Adrenal gland (tissue), 12 donors: Measurements from ENCODE around the gene TMEM121. TPM values are rescaled to one million over a fixed set of nuclear protein-coding genes. Genes with fewer than 3 reads are reported as not detected.

ENCODE experiments used
- DNase-seq, 7 donors: peaks; one replicate each; pipeline ENCODE4 v3.0.0-alpha.2; 2019 to 2020
- H3K27ac ChIP-seq, 5 donors: fragments of 200-600 bp; sonication (generic) in 4 of 5; 1 replicate in 3 of 5; 2 replicates in 2 of 5; pipeline versions ENCODE4 v1.5.1 to v1.8.0; 2016 to 2020; ENCODE audit warnings: mild to moderate bottlenecking in 1 of 5
- H3K27me3 ChIP-seq: fragments of 200-600 bp; 2 replicates; pipeline ENCODE4 v1.8.0; 2021
- H3K36me3 ChIP-seq, 2 donors: fragments of 200-600 bp; replicated peaks in 1 of 2; 1 replicate in 1 of 2; 2 replicates in 1 of 2; pipeline versions ENCODE4 v1.5.1 to v1.8.0; 2018 to 2022
- H3K4me1 ChIP-seq, 2 donors: fragments of 200-600 bp; replicated peaks in 1 of 2; 1 replicate in 1 of 2; 2 replicates in 1 of 2; pipeline versions ENCODE4 v1.5.1 to v1.8.0; 2018 to 2021
- H3K4me3 ChIP-seq, 4 donors: fragments of 200-600 bp; sonication (generic) in 3 of 4; one replicate each; pipeline ENCODE4 v1.5.1; 2016 to 2018
- H3K9me3 ChIP-seq, 3 donors: fragments of 200-600 bp; sonication (generic) in 1 of 3; replicated peaks in 1 of 3; 1 replicate in 2 of 3; 2 replicates in 1 of 3; pipeline versions ENCODE4 v1.5.1 to v1.8.0; 2016 to 2021
- POLR2A ChIP-seq, 2 donors: fragments of 450-650 bp; IDR thresholded peaks; one replicate each; pipeline ENCODE4 v1.6.1; 2017; ENCODE audit warnings: antibody characterized with exemption in 2 of 2, mild to moderate bottlenecking in 2 of 2, moderate library complexity in 1 of 2
- WGBS, 4 donors: extraction: QIAGEN DNeasy Blood & Tissue Kit in 2 of 4; methylation state at CpG; one replicate each; pipeline versions ENCODE4 v1.1.5 to v1.1.7; 2013 to 2017; 5-methylcytosine and 5-hydroxymethylcytosine counted together
- intact Hi-C, 2 donors: fragments of 100-400 bp; cut with DNase I; formaldehyde crosslinking; loops; one replicate each; pipeline versions ENCODE4 v1.14.1 to v1.15.0; 2022 to 2023
- polyA plus RNA-seq, 3 donors: library from polyadenylated mRNA; stranded (reverse); fragments of 200-250 nt in 2 of 3; fragments of 350-450 nt in 1 of 3; fragmentation: Illumina TruSeq in 1 of 3; extraction: RNeasy Lipid Tissue Mini Kit (QIAGEN cat#74804) in 1 of 3; gene quantifications; one replicate each; pipeline ENCODE4 v1.2.3, GENCODE V29; 2013 to 2014
- total RNA-seq, 9 donors: library from RNA; depleted of rRNA in 4 of 9; stranded (reverse); fragments of >200 nt in 4 of 9; fragments of 120-200 nt in 1 of 9; fragmentation: NEBNext Ultra II Directional in 1 of 9; extraction: Animal tissue kit (Norgen Biotek cat#: 25700) in 1 of 9; gene quantifications; one replicate each; pipeline versions ENCODE4 v1.1.0 to v1.2.4, GENCODE V29; 2013 to 2023
- TF ChIP-seq, protein P1 (sequence below), 6 experiments: fragments of 450-650 bp in 4 of 6; fragments of 200-600 bp in 2 of 6; sonication (generic) in 1 of 6; IDR thresholded peaks; 1 replicate in 5 of 6; 2 replicates in 1 of 6; pipeline versions ENCODE4 v1.5.1 to v1.8.0; 2016 to 2021; ENCODE audit warnings: antibody characterized with exemption in 6 of 6, mild to moderate bottlenecking in 2 of 6, moderate library complexity in 1 of 6
- donor health status: healthy with polysubstance abuse.
- donor health status: Bipolar disorder and iron deficiency.
- donor health status: DM: yes; HTN: yes; CAD: no.
- donor health status: DM: no; HTN: no; CAD: no.
- donor health status: DM: no; HTN: no; CAD: no.
- donor health status: DM: yes; HTN: yes; CAD: no.

Gene TMEM121
- total and polyA plus RNA-seq, 12 donors = 0.78 to 12.1 (median 1.7) TPM; not detected in 1

DNA sequence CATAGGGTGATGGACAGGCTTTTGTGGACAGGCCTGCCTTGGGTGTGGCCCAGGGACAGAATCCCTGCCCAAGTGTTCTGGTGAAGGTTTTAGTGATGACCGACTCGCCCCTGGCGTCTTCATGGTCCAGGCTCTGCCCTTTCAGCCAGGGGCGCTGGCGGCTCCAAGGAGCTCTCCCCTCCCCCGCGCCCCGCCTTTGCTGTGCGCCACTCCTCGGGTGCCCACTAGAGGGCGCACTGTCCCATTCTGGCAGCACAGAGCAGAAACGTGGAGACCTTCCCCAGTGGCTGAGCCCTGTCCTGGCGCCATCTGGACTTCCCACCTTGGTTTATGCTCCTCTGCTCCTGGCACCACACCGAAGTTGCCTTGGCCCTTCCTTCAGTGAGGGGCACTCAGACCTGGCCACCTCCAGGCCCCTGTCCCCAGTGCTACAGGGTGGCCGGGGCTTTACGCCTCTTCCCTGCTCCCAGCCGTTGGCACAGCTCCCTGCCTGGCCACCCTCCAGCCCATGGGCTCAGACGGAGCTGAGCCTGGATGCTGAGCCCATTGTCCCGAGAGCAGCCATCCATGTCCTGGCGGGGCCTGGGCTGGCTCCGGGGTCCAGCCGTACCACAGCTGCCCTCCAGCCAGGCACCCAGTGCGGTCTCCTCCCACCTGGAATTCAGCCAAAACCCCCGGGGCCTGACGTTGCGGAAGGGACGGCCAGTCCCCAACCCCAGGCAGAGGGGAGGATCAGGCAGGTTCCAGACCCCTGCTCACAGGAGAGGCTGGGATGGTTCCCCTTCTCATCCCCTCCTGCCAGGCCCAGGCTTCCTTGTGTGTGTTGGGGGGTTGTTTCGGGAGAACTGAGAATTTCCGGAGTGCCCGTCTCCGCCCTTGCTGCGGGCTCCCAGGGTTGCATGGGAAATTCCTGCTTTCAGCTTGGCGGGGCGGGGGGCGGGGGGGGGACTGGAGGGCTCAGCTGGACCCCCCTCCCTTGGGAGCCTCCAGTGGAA, 45.3 kb upstream of the TMEM121 start:
- H3K4me1 ChIP-seq = peaks cover 13 to 40% of the 10 kb centered on the region in 2 donors
- intact Hi-C loops = no loop called here
- TF ChIP-seq, protein P1, sequence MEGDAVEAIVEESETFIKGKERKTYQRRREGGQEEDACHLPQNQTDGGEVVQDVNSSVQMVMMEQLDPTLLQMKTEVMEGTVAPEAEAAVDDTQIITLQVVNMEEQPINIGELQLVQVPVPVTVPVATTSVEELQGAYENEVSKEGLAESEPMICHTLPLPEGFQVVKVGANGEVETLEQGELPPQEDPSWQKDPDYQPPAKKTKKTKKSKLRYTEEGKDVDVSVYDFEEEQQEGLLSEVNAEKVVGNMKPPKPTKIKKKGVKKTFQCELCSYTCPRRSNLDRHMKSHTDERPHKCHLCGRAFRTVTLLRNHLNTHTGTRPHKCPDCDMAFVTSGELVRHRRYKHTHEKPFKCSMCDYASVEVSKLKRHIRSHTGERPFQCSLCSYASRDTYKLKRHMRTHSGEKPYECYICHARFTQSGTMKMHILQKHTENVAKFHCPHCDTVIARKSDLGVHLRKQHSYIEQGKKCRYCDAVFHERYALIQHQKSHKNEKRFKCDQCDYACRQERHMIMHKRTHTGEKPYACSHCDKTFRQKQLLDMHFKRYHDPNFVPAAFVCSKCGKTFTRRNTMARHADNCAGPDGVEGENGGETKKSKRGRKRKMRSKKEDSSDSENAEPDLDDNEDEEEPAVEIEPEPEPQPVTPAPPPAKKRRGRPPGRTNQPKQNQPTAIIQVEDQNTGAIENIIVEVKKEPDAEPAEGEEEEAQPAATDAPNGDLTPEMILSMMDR (IDR thresholded peaks at IDR 0.05) = peak; percentile 97 to 100 (median 98)
- peak in 1 of 2 donors; percentile 7 for TF ChIP-seq POLR2A (IDR thresholded peaks at IDR 0.05)

DNA sequence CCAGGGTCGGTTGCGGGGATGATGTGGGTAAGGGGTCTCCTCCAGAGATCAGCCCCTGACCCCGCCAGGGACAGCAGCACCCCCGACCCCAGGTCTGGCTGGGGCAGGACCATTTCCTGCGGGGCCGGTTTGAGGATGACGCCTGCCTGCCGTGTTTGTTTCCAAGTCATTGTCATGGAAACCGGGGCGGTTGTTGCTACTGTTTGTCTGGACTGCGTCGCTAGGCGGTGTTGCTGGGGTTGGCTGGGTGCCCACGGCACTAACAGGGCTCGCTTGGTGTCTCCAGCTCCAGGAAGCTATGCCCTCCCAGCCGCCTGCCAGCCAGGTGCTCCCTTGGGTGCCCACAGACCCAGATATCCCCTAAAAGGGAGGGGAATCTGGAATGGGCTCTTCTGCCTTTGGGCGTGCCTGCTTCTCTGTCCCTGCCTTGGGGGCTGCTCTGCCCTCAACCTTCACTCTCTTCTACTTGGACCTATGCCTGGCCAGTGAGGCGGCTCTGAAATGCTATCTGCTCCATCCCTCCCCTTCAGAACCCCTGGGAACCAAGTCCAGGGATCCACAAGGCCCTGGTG, 44.4 kb upstream of the TMEM121 start:
- Histone ChIP-seq H3K4me3 (peak overlapping the region in 1 of 4 donors; percentile 17), H3K27me3 (peaks cover 2% of the 10 kb centered on the region), H3K4me1 (peaks cover 13 to 39% of the 10 kb centered on the region in 2 donors), H3K36me3 (no peaks in the 10 kb centered on the region), H3K27ac (peak overlapping the region in 4 of 5 donors; percentile 58 to 91 (median 75)), H3K9me3 (no peaks in the 10 kb centered on the region)
- TF ChIP-seq POLR2A (IDR thresholded peaks at IDR 0.05) = no peak
- TF ChIP-seq, protein P1 (IDR thresholded peaks at IDR 0.05) = peak in 2 of 6 experiments; percentile 18 to 20
- peak; percentile 90 to 98 (median 94) for DNase-seq
- intact Hi-C loops = no loop called here
- WGBS, 4 donors = 0 to 3% (median 2%) methylated on average over 13 to 18 of the region's 18 CpGs

More for the DNA sequence above, 45.3 kb upstream of the TMEM121 start:
- H3K36me3 ChIP-seq = no peaks in the 10 kb centered on the region
- no peaks in the 10 kb centered on the region for H3K27me3 ChIP-seq
- peak; percentile 79 to 96 (median 89) for DNase-seq
- WGBS, 4 donors = 0 to 1% (median 0%) methylated on average over 10 to 35 of the region's 35 CpGs
- no peaks in the 10 kb centered on the region for H3K9me3 ChIP-seq
- peak overlapping the region; percentile 9 to 91 (median 59) for H3K27ac ChIP-seq
- H3K4me3 ChIP-seq = peak overlapping the region in 1 of 4 donors; percentile 17

DNA sequence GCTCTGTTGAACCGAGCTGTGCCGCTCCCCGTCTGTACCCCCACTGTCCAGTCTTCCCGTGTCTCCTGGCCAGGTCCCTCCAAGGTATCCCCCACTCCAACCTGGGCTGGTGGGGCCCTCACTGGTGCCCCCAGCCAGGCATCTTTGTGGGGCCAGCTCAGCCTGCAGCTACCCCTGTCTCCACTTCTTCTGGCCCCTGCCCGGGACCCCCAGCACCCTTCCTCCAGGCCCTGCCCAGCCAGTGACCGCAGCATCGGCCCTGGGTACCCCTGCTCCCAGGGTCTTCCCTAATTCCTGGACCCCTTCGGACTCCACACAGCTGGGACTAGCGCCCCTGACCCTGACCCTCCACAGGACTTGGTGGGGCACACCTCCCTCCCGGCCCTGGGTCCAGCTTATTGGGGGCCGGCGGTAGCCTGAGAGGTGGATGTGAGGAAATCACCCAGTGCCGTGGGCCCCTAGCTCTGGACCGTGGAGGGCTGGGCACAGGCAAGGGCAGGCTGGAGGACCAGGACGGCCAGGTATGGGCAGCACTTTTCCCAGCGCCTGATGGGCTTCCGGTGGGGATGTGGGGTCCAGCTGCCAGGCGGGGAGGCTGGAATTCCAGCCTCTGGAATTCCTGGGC, 43.8 kb upstream of the TMEM121 start:
- Histone ChIP-seq H3K27me3 (peaks cover 9% of the 10 kb centered on the region), H3K9me3 (no peaks in the 10 kb centered on the region), H3K4me3 (no peak overlapping the region), H3K36me3 (no peaks in the 10 kb centered on the region), H3K4me1 (peaks cover 13 to 45% of the 10 kb centered on the region in 2 donors), H3K27ac (peak overlapping the region in 4 of 5 donors; percentile 32 to 91 (median 73))
- WGBS, 4 donors = 59 to 71% (median 69%) methylated on average over 8 to 18 of the region's 18 CpGs
- intact Hi-C loops = no loop called here
- TF ChIP-seq POLR2A (IDR thresholded peaks at IDR 0.05) = no peak
- no peak for DNase-seq

DNA sequence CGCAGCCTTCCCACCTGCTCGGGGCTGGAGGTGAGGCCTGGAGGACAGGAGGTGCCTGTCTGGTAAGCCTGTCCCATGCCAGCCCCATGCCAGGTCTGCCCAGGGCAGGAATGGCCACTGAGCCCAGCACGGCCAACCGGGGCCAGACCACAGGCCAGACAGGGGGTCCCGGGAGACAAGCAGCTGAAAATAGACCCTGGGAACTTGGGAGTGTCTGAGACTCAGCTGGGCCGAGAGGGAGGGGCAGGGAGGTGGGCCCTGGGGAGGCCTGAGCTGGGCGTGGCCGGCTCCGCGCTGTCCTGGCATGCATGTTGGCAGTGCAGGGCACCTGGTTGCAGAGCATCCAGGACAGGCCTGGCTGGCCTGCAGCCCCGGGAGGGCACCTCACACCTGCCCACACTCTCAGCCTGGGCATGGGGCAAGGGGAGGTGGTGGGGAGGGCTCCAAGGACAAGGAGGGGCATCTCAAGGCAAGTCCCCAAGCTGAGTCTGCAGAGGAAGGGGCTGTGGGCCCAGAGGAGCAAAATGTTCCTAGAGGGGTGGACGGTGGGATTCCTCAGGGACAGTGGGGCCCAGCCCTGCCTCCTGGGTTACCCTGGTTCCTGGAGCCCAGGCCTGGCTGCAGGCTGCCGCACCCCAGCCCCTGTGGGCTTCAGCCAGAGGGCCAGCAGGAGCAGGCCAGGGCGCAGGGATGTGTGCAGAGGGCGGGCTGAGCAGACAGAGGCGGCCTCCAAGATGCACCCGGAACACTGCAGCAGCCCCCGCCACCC, 42.9 kb upstream of the TMEM121 start:
- TF ChIP-seq, protein P1 (IDR thresholded peaks at IDR 0.05) = no peak
- no peak for TF ChIP-seq POLR2A (IDR thresholded peaks at IDR 0.05)
- H3K27ac ChIP-seq = peak overlapping the region in 2 of 5 donors; percentile 91
- H3K36me3 ChIP-seq = no peaks in the 10 kb centered on the region
- no peak overlapping the region for H3K4me3 ChIP-seq
- H3K27me3 ChIP-seq = peaks cover 11% of the 10 kb centered on the region
- H3K9me3 ChIP-seq = no peaks in the 10 kb centered on the region
- WGBS, 4 donors = 75 to 93% (median 78%) methylated on average over 2 to 18 of the region's 18 CpGs
- no peak for DNase-seq
- intact Hi-C loops = no loop called here
- peaks cover 13 to 49% of the 10 kb centered on the region in 2 donors for H3K4me1 ChIP-seq
